GM12891 (cell line): Measurements from ENCODE around the gene ANKK1.

Source experiments
- POLR2A ChIP-seq: IDR thresholded peaks from 2 replicates; pipeline ENCODE4 v1.6.1; 2011; ENCODE audit warnings: low read depth, low read length, control low read depth
- POLR2AphosphoS5 ChIP-seq: IDR thresholded peaks from 2 replicates; pipeline ENCODE4 v1.6.1; 2011; ENCODE audit warnings: low read depth, low read length, control low read depth

GRCh38 chr11:113449743-113450142 is 62.2 kb downstream of the ANKK1 start:
- TF ChIP-seq POLR2AphosphoS5 (no peak), POLR2A (no peak)
